ENCODE data around the gene BCL11A. TPM values are rescaled to one million over a fixed set of nuclear protein-coding genes. Genes with fewer than 3 reads are reported as not detected.

BCL11A gene
- total RNA-seq, 4 donors from 2014 or later = 0.22 TPM; not detected in 3

DNA sequence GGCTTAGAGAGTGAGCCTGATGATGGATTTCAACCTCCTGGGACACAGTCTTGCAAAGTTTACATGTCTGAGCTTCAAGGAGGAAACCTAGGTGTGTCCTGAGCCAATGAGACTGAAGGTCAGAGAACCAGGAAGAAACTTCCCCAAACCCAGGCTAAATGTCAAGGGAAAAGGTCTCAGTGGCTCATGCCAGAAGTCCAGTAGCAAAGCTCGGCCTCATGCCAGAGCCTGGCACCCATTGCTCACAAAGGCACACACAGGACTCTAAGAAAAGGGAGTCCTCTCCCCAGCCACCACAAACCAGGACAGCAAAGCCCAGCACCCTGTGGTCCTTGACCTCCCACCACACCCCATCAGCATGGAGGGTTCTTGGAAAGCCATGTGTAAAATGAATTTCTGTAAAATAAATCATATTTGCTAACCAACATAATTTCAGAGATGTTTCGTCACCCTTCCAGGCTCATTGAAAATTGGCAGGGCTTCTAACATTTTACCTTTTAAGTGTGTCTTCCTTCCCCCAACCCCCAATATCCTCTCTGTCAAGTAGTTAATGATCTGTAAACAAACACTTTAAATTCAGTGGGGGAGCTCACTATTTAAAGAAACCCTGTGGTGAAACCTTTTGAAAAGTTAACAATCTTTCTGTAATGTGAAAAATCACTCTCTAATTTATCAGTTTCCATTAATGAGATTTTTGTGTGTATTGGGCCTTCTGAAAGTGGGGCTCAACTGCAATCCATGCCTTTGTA lies 77.1 kb downstream of the BCL11A start:
- no peak for TF ChIP-seq EP300 (IDR thresholded peaks at IDR 0.05)
- no peaks in the 10 kb centered on the region for H3K9me3 ChIP-seq
- no peak overlapping the region for H3K27ac ChIP-seq
- H3K27me3 ChIP-seq = no peaks in the 10 kb centered on the region
- no peak overlapping the region for H3K4me3 ChIP-seq
- no peaks in the 10 kb centered on the region for H3K4me1 ChIP-seq
- H3K36me3 ChIP-seq = no peaks in the 10 kb centered on the region
- DNase-seq (ENCODE audit: low spot score in 2 of 2) = no peak
- 71 to 89% methylated on average over 2 of the region's 2 CpGs for WGBS, 2 donors

DNA sequence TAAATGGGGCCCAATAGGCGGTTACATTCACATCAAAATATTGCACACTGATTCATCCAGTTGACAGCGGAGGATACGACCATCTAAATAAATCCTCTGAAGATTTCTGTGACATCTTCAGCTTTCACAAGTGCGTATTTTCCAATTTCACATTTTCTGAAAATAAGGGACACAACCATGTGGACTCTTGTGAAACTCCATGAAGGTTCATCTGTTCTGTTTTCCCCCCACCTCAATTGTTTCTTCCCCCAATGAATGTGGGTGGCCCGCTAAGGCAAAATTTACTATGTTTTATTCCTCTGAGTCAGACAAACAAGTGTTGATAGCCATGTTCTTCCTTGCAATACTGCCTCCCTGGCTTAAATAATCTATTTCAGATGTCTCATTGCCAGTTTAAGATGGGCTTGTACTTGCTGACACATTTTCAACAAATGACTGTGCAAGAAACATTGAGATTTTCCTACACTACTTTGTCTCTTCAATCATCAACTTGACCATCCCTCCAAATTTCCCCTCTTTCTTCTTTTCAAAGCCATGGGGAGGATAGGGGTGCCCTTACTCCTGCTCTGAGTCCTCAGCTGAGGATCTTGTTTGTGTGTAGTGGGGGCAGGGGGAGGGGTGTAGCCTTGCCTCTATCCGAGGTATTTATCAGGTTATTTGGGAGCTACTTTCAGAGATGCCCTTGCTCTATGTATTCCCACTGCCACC lies 78.2 kb downstream of the BCL11A start:
- no peak for DNase-seq (ENCODE audit: low spot score in 2 of 2)
- Histone ChIP-seq H3K4me1 (no peaks in the 10 kb centered on the region), H3K27ac (no peak overlapping the region), H3K4me3 (no peak overlapping the region), H3K27me3 (no peaks in the 10 kb centered on the region), H3K9me3 (no peaks in the 10 kb centered on the region), H3K36me3 (no peaks in the 10 kb centered on the region)
- 89 to 91% methylated on average over 6 of the region's 6 CpGs for WGBS, 2 donors
- TF ChIP-seq POLR2A (IDR thresholded peaks at IDR 0.05) (no peak), EP300 (IDR thresholded peaks at IDR 0.05) (no peak)
- TF ChIP-seq, protein P1, sequence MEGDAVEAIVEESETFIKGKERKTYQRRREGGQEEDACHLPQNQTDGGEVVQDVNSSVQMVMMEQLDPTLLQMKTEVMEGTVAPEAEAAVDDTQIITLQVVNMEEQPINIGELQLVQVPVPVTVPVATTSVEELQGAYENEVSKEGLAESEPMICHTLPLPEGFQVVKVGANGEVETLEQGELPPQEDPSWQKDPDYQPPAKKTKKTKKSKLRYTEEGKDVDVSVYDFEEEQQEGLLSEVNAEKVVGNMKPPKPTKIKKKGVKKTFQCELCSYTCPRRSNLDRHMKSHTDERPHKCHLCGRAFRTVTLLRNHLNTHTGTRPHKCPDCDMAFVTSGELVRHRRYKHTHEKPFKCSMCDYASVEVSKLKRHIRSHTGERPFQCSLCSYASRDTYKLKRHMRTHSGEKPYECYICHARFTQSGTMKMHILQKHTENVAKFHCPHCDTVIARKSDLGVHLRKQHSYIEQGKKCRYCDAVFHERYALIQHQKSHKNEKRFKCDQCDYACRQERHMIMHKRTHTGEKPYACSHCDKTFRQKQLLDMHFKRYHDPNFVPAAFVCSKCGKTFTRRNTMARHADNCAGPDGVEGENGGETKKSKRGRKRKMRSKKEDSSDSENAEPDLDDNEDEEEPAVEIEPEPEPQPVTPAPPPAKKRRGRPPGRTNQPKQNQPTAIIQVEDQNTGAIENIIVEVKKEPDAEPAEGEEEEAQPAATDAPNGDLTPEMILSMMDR (IDR thresholded peaks at IDR 0.05) = no peak

DNA sequence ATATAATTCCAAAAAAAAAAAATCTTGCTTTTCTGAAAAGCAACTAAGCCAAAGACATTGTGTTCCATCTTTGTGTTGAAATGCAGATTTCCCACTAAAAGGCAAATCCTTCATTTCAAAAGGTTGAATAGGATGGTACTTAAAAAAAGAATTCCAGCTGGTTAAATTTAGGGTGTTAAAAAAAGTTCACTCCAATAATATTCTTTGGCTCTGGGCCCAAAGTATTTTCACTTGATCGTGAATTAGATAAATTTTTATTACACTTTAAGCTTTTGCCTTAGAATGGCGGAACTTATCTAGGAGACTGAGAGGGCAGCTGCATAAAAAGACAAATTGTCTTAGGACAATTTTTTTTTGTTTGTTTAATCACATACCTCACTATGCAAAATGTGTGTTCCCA lies 79.2 kb downstream of the BCL11A start:
- H3K36me3 ChIP-seq = no peaks in the 10 kb centered on the region
- no peaks in the 10 kb centered on the region for H3K27me3 ChIP-seq
- H3K4me3 ChIP-seq = no peak overlapping the region
- no peaks in the 10 kb centered on the region for H3K4me1 ChIP-seq
- TF ChIP-seq, protein P1 (IDR thresholded peaks at IDR 0.05) = no peak
- TF ChIP-seq EP300 (IDR thresholded peaks at IDR 0.05) = no peak
- TF ChIP-seq POLR2A (IDR thresholded peaks at IDR 0.05) = no peak
- H3K9me3 ChIP-seq = no peaks in the 10 kb centered on the region
- no peak overlapping the region for H3K27ac ChIP-seq
- DNase-seq (ENCODE audit: low spot score in 2 of 2) = no peak
- 51 to 55% methylated on average over 2 of the region's 2 CpGs for WGBS, 2 donors

GRCh38 chr2:60473546-60473945 lies 79.9 kb downstream of the BCL11A start:
- Histone ChIP-seq H3K9me3 (no peaks in the 10 kb centered on the region), H3K4me1 (no peaks in the 10 kb centered on the region), H3K36me3 (no peaks in the 10 kb centered on the region), H3K27ac (no peak overlapping the region), H3K27me3 (no peaks in the 10 kb centered on the region), H3K4me3 (no peak overlapping the region)
- TF ChIP-seq, protein P1 (IDR thresholded peaks at IDR 0.05) = no peak
- no peak for DNase-seq (ENCODE audit: low spot score in 2 of 2)
- 89 to 91% methylated on average over 3 of the region's 3 CpGs for WGBS, 2 donors

- TF ChIP-seq EP300 (IDR thresholded peaks at IDR 0.05) = no peak
- no peak for TF ChIP-seq POLR2A (IDR thresholded peaks at IDR 0.05)
- TF ChIP-seq, protein P1 (IDR thresholded peaks at IDR 0.05) = no peak
- no peaks in the 10 kb centered on the region for H3K27me3 ChIP-seq
- H3K4me3 ChIP-seq = no peak overlapping the region
- no peak for DNase-seq (ENCODE audit: low spot score in 2 of 2)
- no peak overlapping the region for H3K27ac ChIP-seq
- no peaks in the 10 kb centered on the region for H3K36me3 ChIP-seq
- H3K9me3 ChIP-seq = no peaks in the 10 kb centered on the region
- H3K4me1 ChIP-seq = no peaks in the 10 kb centered on the region
- WGBS, 2 donors = 91 to 93% methylated on average over 5 of the region's 5 CpGs
Observed at GRCh38 chr2:60472663-60473289, 80.7 kb downstream of the BCL11A start.
